NOMO-1 (cell line): ENCODE measurements around the gene SLC35A2.
"Not testable (repeated sequence)": the region's sequence is repeated elsewhere in the genome, so short reads cannot be mapped to it uniquely, and the experiment has no call there.

Source experiments
- DNase-seq, 2 experiments: peaks; one replicate each; lab custom pipeline; 2025; ENCODE audit not compliant: unreplicated experiment in 2 of 2; lab: John Stamatoyannopoulos, UW

Gene SLC35A2

DNA sequence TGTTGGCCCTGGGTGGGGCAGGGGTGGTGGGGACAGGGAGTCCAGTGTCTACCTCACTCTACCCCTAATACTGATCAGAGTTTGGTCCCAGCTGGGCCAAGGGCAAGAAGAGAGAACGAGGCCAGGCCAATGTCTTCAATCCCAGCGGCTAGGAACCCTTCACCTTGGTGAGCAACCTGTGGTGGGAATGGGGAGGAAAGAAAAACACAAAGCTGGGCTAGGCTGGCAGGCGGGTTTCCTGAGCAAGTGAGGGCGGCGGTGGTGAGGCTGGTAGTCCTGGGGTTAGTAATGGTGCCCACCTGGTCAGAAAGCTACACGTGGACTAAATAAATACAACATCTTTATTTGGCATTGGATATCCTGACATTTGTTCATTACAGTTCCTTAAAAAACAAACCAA, 8.2 kb downstream of the SLC35A2 start:
- DNase-seq = no peak

DNA sequence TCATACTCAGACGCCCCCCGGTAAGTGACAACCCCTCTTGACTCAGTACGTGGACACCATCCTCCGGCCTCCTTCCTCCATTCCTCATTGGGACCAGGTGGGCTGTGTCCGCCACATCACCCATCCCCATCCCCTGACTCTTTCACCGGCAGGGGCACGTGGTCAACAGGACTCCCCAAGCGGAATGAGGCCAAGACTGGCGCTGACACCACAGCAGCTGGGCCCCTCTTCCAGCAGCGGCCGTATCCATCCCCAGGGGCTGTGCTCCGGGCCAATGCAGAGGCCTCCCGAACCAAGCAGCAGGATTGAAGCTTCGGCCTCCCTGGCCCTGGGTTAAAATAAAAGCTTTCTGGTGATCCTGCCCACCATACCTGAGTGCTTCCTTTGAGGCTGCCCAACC, 8.7 kb downstream of the SLC35A2 start:
- DNase-seq = no peak

DNA sequence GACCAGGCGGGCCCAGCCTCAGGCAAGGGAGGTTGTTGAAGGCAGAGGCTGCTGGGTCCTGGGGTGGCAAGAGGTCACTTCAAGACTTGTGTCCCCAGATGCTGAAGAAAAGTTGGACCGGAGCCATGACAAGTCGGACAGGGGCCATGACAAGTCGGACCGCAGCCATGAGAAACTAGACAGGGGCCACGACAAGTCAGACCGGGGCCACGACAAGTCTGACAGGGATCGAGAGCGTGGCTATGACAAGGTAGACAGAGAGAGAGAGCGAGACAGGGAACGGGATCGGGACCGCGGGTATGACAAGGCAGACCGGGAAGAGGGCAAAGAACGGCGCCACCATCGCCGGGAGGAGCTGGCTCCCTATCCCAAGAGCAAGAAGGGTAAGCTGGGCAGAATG, 9.3 kb downstream of the SLC35A2 start:
- no peak for DNase-seq

DNA sequence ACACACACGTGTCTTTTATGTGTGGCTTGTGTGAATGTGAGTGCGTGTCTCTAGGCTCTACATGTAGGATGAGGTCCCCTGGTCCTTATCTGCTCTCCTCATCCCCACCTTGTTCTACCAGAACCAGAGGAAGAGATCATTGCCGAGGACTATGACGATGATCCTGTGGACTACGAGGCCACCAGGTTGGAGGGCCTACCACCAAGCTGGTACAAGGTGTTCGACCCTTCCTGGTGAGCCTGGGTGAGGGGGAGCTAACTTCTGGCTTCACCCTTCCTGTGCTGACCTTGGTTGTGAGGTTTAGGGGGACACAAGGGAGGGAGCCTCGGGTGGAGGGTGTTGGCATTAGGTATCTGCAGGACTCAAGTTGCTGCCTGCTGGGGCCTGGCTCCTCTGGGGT, 10.4 kb downstream of the SLC35A2 start:
- no peak for DNase-seq

- no peak for DNase-seq
These were observed 12.4 kb downstream of the SLC35A2 start for GRCh38 chrX:48899078-48899410.

- DNase-seq = peak; percentile 85 to 91
These were observed 13.7 kb downstream of the SLC35A2 start, which contains the start of the genes PQBP1 and TIMM17B for GRCh38 chrX:48897625-48898306. Gene PQBP1 (plus strand): TSS chrX:48897930. CDS start chrX:48898510, 580 bp downstream. Gene TIMM17B (minus strand): TSS chrX:48897768. CDS start chrX:48897749, 19 bp downstream.

DNA sequence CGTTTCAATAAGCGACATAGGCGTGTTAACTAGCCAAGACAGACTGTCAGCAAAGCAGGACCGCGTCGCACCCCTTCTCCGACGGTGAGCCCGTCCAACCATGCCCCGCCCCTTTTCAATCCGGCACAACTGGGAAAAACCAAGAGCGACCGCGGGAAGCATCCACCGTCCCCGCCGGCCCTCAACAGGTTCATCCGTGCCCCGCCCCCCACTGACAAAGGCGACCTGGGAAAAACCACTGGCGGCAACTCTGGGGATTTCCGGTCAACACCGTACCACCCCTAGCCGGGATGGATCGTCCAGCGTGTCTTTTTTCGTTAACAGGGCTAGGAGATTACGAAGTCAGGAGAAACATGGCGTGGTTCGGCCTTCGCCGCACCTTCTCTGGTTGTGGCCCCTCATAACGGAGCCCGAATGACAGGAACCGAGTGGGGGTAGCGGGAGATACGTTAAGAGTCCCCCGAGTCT, 14.3 kb downstream of the SLC35A2 start:
- DNase-seq = peak; percentile 27 to 28

- DNase-seq = no peak
These were observed 14.8 kb downstream of the SLC35A2 start for GRCh38 chrX:48896611-48897011.

DNA sequence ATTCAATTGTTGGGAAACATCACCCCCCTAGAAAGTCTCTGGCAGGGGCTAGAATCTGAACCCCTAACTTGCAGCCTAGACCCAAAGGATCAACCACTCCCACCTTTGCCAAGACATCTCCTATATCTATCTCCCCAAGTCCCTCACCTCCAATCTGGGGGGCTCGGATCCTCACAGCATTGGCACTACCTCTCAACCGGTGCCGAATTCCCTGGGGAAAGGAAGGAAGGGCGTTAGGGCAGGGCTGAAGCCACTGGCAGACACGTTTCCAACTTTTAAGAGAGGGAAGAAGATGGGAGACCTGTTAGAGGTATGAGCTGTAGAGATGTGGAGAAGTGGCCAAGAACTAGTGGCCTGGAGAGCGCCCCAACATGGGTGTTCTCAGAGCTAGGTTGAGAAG, 16.6 kb downstream of the SLC35A2 start:
- DNase-seq = no peak

DNA sequence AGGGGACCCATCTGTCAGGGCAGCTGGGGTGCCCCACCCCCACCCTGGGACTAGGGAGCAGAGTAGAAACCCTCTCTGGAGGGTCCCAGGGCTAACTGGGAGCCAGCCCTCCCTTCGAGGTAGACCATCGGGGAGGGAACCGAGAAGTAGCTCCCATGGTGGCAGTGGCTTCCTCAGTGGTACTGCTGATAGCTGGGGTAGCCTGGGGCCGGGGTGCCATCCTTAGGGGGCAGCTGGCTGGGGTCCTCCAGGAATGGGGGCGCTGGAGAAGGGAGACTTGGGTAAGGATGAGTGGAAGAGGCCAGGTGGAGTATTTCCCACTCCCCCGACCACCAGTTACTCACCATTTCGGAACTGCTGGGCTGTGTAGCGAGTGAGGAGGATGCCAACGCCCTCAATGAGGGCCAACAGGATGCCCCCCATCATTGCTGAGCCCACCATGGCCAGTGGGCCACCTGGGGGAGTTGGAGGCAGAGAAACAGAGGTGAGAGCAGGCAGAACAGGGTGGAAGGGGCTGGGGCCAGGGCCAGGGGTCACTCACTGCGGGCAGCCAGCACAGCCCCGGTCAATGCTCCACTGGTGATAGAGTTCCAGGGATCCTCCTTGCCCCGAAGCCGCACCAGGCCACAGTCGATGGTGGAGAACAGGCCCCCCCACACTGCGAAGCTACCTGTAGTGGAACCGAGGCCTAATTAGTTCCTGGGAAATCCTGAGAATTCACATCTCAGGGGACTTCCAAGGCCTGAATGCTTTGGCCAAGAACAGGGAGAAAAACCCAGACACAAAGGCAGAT, 17.7 kb downstream of the SLC35A2 start:
- DNase-seq = no peak

DNA sequence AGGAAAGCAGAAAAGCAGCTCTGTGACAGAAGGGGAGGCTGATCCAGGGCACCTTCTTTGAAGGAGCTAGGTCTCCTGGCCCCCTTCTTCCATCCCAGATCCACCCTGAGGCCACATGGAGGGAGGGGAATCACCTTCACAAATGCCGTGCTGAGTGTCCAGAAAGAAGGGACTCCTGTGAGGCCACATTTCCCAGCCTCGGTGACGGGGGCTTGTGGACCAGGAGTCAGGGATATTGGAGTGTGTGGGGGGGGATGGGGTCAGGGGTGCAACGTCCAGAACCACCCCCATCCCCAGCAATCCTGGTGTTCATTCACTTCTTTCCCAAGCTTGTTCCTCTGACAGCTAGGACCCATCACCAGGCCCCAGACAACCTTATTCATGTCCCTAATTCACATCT, 18.6 kb downstream of the SLC35A2 start:
- DNase-seq = no peak

DNA sequence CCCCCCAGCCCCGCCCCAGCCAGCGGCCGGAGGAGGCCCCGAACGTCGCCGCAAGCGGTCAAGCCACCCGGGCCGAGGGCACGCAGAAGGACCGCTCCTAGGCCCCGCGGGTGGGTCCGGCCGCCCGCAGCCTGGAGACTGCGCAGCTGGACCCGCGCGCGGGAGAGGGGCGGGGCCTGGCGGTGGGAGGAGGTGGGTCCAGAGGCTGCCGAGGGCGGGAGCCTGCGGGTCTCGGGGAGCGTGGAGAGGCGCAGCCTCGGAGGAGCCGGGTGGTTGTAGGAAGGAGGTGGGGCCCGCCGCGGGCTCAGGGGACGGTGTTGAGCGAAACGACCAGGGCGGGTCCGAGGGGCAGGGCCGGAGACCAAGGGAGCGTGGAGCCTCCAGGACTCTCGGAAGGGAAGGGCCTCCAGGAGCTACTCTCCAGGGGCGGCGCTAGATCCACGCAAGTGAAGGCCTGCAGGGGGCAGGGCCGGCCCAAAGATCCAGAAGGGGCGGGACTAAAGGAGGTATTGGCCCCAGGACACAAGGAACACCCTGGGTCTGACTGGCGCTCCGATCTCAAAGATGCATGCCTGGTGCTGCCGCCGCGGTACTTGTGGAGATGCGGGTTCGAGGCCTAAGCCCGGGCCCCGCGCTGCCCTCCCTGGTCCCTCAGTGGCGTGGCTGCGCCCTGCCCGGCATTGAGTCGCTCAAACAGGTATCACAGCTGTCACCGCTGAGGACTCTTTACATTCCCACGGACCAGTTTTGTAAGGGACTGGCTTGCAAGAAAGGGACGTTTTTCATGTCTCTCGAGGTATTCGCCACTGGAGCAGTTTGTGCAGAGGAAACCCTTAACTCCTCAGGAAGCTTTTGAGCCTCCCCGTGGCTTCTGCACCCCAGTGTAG, 19.8 kb downstream of the SLC35A2 start:
- DNase-seq = peak; percentile 76 to 79

- no peak for DNase-seq
These were observed 20.5 kb downstream of the SLC35A2 start for GRCh38 chrX:48890934-48891401.

DNA sequence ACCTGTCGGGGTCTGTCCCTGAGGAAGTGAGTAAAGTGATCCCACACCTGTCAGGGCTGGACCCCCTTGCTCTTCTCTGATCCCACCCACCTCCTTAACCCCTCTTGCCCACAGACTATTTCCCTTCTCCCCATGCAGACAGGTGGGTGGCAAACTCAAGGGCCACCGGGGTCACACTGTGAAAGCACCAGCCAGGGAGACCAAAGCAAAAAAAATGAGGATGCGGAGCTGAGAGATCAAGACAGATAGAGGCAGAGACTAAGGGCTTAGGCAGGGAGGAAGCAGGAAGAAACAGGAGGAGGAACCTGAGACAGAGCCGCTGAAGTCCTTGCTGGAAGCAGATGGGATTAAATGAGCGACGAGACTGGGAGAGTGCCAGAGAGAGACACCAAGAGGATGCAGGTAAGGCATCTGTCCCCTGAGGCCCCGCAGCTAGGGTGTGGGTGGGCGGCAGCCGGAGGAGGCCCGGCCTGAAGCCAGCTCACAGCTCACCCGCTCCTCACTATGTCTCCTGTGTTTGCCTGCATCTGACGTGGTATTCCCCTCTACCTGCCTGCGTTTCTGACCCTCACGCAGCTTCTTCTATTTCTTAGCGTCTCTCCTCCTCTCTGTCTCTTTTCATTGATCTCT, 21.0 kb downstream of the SLC35A2 start:
- DNase-seq = no peak

- not testable (repeated sequence) for DNase-seq
These were observed 24.9 kb downstream of the SLC35A2 start for GRCh38 chrX:48886586-48886985.

GRCh38 chrX:48883729-48884128, 27.7 kb downstream of the SLC35A2 start:
- DNase-seq = no peak

DNA sequence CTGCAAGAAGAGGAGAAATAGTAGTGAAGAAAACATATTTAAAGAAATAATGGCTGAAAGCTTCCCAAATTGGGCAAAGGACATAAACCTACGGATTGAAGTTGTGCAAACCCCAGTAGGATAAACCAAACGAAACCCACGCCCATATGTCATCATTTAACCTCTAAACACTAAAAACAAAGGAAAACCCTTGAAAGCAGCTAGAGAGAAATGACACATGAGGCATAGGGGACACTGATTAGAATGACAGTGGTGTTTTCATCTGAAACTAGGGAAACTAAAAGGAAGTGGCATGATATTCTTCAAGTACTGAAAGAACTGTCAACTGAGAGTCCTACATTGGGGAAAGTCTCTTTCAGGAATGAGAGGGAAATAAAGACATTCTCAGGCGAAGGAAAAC, 34.5 kb downstream of the SLC35A2 start:
- not testable (repeated sequence) for DNase-seq

- DNase-seq = not testable (repeated sequence)
These were observed 39.4 kb downstream of the SLC35A2 start for GRCh38 chrX:48872017-48872416.

DNA sequence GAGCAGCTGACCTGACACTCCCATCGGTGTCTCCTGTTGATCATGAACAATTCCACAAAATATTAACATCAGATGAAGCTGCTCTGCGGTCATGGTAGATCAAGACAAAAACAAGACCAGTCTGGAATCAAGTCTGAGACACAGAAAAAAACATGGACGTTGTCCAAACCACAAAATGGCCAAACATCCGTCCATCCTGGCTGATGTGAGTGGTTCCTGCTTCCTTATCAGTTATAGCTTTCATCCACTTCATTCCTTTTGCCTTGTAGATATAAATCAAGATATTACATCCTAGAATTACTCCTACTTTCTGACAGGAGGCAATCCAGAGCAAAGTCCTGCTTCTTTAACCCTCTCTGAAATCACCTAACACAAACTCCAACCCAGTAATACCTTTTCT, 47.2 kb downstream of the SLC35A2 start:
- DNase-seq = no peak

GRCh38 chrX:48854898-48855297, 56.5 kb downstream of the SLC35A2 start:
- no peak for DNase-seq
